ENCODE results near the gene CACNA1B. TPM values are rescaled to one million over a fixed set of nuclear protein-coding genes. Genes with fewer than 3 reads are reported as not detected.

The CACNA1B gene
- total RNA-seq, 1 experiment from 2014 or later: 7.8 TPM

GRCh38 chr9:138042146-138042545, 164.6 kb downstream of the CACNA1B start:
- Histone ChIP-seq H2BK5ac (ENCODE audit: insufficient read length, low read length) (no peak overlapping the region), H4K91ac (ENCODE audit: insufficient read length, low read depth, low read length) (no peak overlapping the region)
- no peak overlapping the region for H3K4me3 Mint-ChIP-seq

More at GRCh38 chr9:138042146-138042545, 164.6 kb downstream of the CACNA1B start:
- no peak overlapping the region for H2BK15ac ChIP-seq (ENCODE audit: low read depth, low read length)
- H3K4me1 ChIP-seq (ENCODE audit: insufficient read depth, low read length): no peaks in the 10 kb centered on the region
- H4K8ac ChIP-seq (replicated peaks; ENCODE audit: insufficient read length, low read depth, low read length): no peak overlapping the region
- H3K4me2 ChIP-seq (ENCODE audit: insufficient read depth, insufficient read length, low read length): no peak overlapping the region
- H3K79me2 ChIP-seq (ENCODE audit: insufficient read depth, low read length): no peaks in the 10 kb centered on the region
- H3K18ac ChIP-seq (ENCODE audit: insufficient read length, low read depth, low read length): no peak overlapping the region
- no peak overlapping the region for H2BK120ac ChIP-seq (ENCODE audit: low read depth, low read length, poor library complexity, severe bottlenecking)
- H3K23me2 ChIP-seq (ENCODE audit: insufficient read length, low read depth, low read length, poor library complexity, severe bottlenecking): no peaks in the 10 kb centered on the region
- H3K56ac ChIP-seq (ENCODE audit: insufficient read length, low read depth, low read length): no peak overlapping the region
- H2BK12ac ChIP-seq (ENCODE audit: insufficient read length, low read depth, low read length): no peak overlapping the region
- no peak for TF ChIP-seq CTCF (conservative IDR thresholded peaks at IDR 0.05)
- DNase-seq: no peak
- no peaks in the 10 kb centered on the region for H3K79me1 ChIP-seq (ENCODE audit: insufficient read depth, low read depth, low read length, poor library complexity, severe bottlenecking)
- H3K9me3 ChIP-seq (ENCODE audit: control insufficient read depth, low read depth, low read length): no peaks in the 10 kb centered on the region
- H2BK20ac ChIP-seq (ENCODE audit: low read depth, low read length, poor library complexity, severe bottlenecking): no peak overlapping the region
- H3K27ac ChIP-seq (ENCODE audit: insufficient read length, low read depth, low read length): no peak overlapping the region
- H3K9ac ChIP-seq (ENCODE audit: extremely low read depth, insufficient read length, low read length): no peak overlapping the region
- H3K14ac ChIP-seq (ENCODE audit: insufficient read depth, low read length): no peak overlapping the region
- H3K27me3 Mint-ChIP-seq (ENCODE audit: low read depth): no peaks in the 10 kb centered on the region; the same call in 1 of the 2 replicates
- no peak overlapping the region for H2AK5ac ChIP-seq (ENCODE audit: insufficient read length, low read length)
- peaks cover 0 to 12% of the 10 kb centered on the region in 2 experiments; a peak in 2 of 4 replicates for H3K4me1 Mint-ChIP-seq
- H4K5ac ChIP-seq (ENCODE audit: insufficient read length, low read depth, low read length): no peak overlapping the region
- H2AFZ ChIP-seq (ENCODE audit: low read length): no peak overlapping the region
- H3T11ph ChIP-seq (ENCODE audit: low read length): no peak overlapping the region
- no peaks in the 10 kb centered on the region; a peak in 1 of 5 replicates for H3K9me3 Mint-ChIP-seq
- no peak overlapping the region for H3K4ac ChIP-seq (ENCODE audit: low read depth, low read length)
- H3K27ac Mint-ChIP-seq: no peak overlapping the region
- H4K20me1 ChIP-seq (ENCODE audit: control insufficient read depth, insufficient read depth, insufficient read length): no peaks in the 10 kb centered on the region
- WGBS (ENCODE audit: extremely low coverage, insufficient read length, low lambda C conversion rate): no CpG with 5 or more reads among the region's 7 CpGs
- H3K36me3 Mint-ChIP-seq (ENCODE audit: insufficient read depth in 1 of 3, low read depth in 3 of 3): peaks cover 3 to 11% (median 7%) of the 10 kb centered on the region in 3 experiments; a peak in 6 of 7 replicates
- no peaks in the 10 kb centered on the region for H3K27me3 ChIP-seq (ENCODE audit: insufficient read depth, low read length)
- H3K23ac ChIP-seq (ENCODE audit: insufficient read length, low read depth, low read length): no peak overlapping the region
